Chondrocyte (in vitro differentiated cells): ENCODE results near the gene MLLT1. TPM values are rescaled to one million over a fixed set of nuclear protein-coding genes. Genes with fewer than 3 reads are reported as not detected.
A peak's percentile ranks its signal among the peaks of the same experiment; 100 is the strongest.

Experiments
- DNase-seq: peaks from one replicate; pipeline ENCODE4 v3.0.0; 2021; ENCODE audit warnings: mixed read lengths, low spot score
- H3K27ac Mint-ChIP-seq: one replicate; pipeline ENCODE4 v1.8.0; 2021; ENCODE audit warnings: mild to moderate bottlenecking, moderate library complexity, mixed read lengths; ENCODE audit not compliant: unreplicated experiment
- H3K27me3 Mint-ChIP-seq: 2 replicates; pipeline ENCODE4 v1.8.0; 2021; ENCODE audit warnings: low read depth, mixed read lengths
- H3K36me3 Mint-ChIP-seq: 2 replicates; pipeline ENCODE4 v1.8.0; 2021; ENCODE audit warnings: low read depth, mixed read lengths
- H3K4me1 Mint-ChIP-seq: 2 replicates; pipeline ENCODE4 v1.8.0; 2021; ENCODE audit warnings: low read depth, mild to moderate bottlenecking, mixed read lengths
- H3K4me3 Mint-ChIP-seq: one replicate; pipeline ENCODE4 v1.8.0; 2021; ENCODE audit warnings: mild to moderate bottlenecking, moderate library complexity, mixed read lengths; ENCODE audit not compliant: unreplicated experiment
- H3K9me3 Mint-ChIP-seq: 2 replicates; pipeline ENCODE4 v1.8.0; 2021; ENCODE audit warnings: low read depth, mixed read lengths
- CTCF ChIP-seq: fragments of 200-600 bp; sonication (generic); IDR thresholded peaks from 2 replicates; pipeline ENCODE4 v1.5.0; 2021; ENCODE audit warnings: antibody characterized with exemption, mild to moderate bottlenecking, moderate library complexity
- total RNA-seq: library from RNA; stranded (reverse); gene quantifications from 3 replicates; pipeline ENCODE4 v1.2.1, GENCODE V29; 2021

Gene MLLT1
- total RNA-seq, 1 donor from 2014 or later: 60.9 TPM

GRCh38 chr19:6198896-6199239 lies 80.9 kb downstream of the MLLT1 start:
- peaks cover 8% of the 10 kb centered on the region for H3K36me3 Mint-ChIP-seq
- H3K27me3 Mint-ChIP-seq: no peaks in the 10 kb centered on the region
- no peak for DNase-seq
- H3K27ac Mint-ChIP-seq: peak overlapping the region; percentile 85
- peak overlapping the region; percentile 89 for H3K4me3 Mint-ChIP-seq
- no peak for TF ChIP-seq CTCF
- peaks cover 13% of the 10 kb centered on the region for H3K4me1 Mint-ChIP-seq
- H3K9me3 Mint-ChIP-seq: peaks cover 11% of the 10 kb centered on the region

GRCh38 chr19:6196361-6196760 lies 83.4 kb downstream of the MLLT1 start:
- no peak for TF ChIP-seq CTCF
- H3K9me3 Mint-ChIP-seq: peaks cover 17% of the 10 kb centered on the region
- peaks cover 13% of the 10 kb centered on the region for H3K4me1 Mint-ChIP-seq
- H3K4me3 Mint-ChIP-seq: no peak overlapping the region
- peaks cover 12% of the 10 kb centered on the region for H3K36me3 Mint-ChIP-seq
- no peaks in the 10 kb centered on the region for H3K27me3 Mint-ChIP-seq
- H3K27ac Mint-ChIP-seq: no peak overlapping the region
- DNase-seq: no peak

- no peak overlapping the region for H3K4me3 Mint-ChIP-seq
- no peak for TF ChIP-seq CTCF
- H3K27ac Mint-ChIP-seq: no peak overlapping the region
- DNase-seq: no peak
- H3K27me3 Mint-ChIP-seq: peaks cover 2% of the 10 kb centered on the region
- H3K36me3 Mint-ChIP-seq: peaks cover 6% of the 10 kb centered on the region
- peaks cover 25% of the 10 kb centered on the region for H3K9me3 Mint-ChIP-seq
- no peaks in the 10 kb centered on the region for H3K4me1 Mint-ChIP-seq
Observed at GRCh38 chr19:6188811-6189210, 91.0 kb downstream of the MLLT1 start.

- peaks cover 22% of the 10 kb centered on the region for H3K9me3 Mint-ChIP-seq
- H3K4me3 Mint-ChIP-seq: no peak overlapping the region
- no peaks in the 10 kb centered on the region for H3K4me1 Mint-ChIP-seq
Observed at GRCh38 chr19:6187374-6187773, 92.4 kb downstream of the MLLT1 start.

GRCh38 chr19:6185835-6186834 lies 93.6 kb downstream of the MLLT1 start:
- Mint-ChIP-seq H3K27me3 (peaks cover 5% of the 10 kb centered on the region), H3K27ac (no peak overlapping the region), H3K4me3 (no peak overlapping the region), H3K4me1 (no peaks in the 10 kb centered on the region), H3K36me3 (peaks cover 1% of the 10 kb centered on the region), H3K9me3 (peaks cover 20% of the 10 kb centered on the region)
- no peak for DNase-seq
- TF ChIP-seq CTCF: no peak

More at GRCh38 chr19:6187374-6187773, 92.4 kb downstream of the MLLT1 start:
- DNase-seq: no peak
- peaks cover 5% of the 10 kb centered on the region for H3K27me3 Mint-ChIP-seq
- H3K27ac Mint-ChIP-seq: no peak overlapping the region
- TF ChIP-seq CTCF: no peak
- peaks cover 3% of the 10 kb centered on the region for H3K36me3 Mint-ChIP-seq
